ENCODE measurements around the gene BEST4.
"Not testable (repeated sequence)": the region's sequence is repeated elsewhere in the genome, so short reads cannot be mapped to it uniquely, and the experiment has no call there.

Gene BEST4

GRCh38 chr1:44801491-44802305 is 13.7 kb upstream of the BEST4 start:
- peak; percentile 82 for DNase-seq

GRCh38 chr1:44799770-44800584 is 12.0 kb upstream of the BEST4 start, which contains the start of gene PLK3:
Gene PLK3 (plus strand): TSS chr1:44800377. CDS start chr1:44800464, 87 bp downstream.
- peak; percentile 96 for DNase-seq

GRCh38 chr1:44798481-44799365 is 10.8 kb upstream of the BEST4 start:
- DNase-seq = no peak

- not testable (repeated sequence) for DNase-seq
Observed at GRCh38 chr1:44797886-44798285, 9.9 kb upstream of the BEST4 start.

- no peak for DNase-seq
Observed at GRCh38 chr1:44792736-44793502, 4.9 kb upstream of the BEST4 start.

GRCh38 chr1:44790968-44791801 is 3.2 kb upstream of the BEST4 start:
- DNase-seq = no peak

GRCh38 chr1:44787506-44787905 is 464 bp downstream of the BEST4 start:
- DNase-seq = no peak

- no peak for DNase-seq
Observed at GRCh38 chr1:44786841-44787426, 1.0 kb downstream of the BEST4 start.

GRCh38 chr1:44786138-44786840 is 1.7 kb downstream of the BEST4 start:
- no peak for DNase-seq

- DNase-seq = no peak
Observed at GRCh38 chr1:44785501-44786137, 2.4 kb downstream of the BEST4 start.

- DNase-seq = no peak
Observed at GRCh38 chr1:44785029-44785380, 3.0 kb downstream of the BEST4 start.

- DNase-seq = no peak
Observed at GRCh38 chr1:44784094-44785028, 3.6 kb downstream of the BEST4 start.

GRCh38 chr1:44783697-44784093 is 4.3 kb downstream of the BEST4 start:
- DNase-seq = no peak

GRCh38 chr1:44780583-44781121 is 7.3 kb downstream of the BEST4 start:
- no peak for DNase-seq

GRCh38 chr1:44778705-44779576 is 9.0 kb downstream of the BEST4 start:
- no peak for DNase-seq

- no peak for DNase-seq
Observed at GRCh38 chr1:44777969-44778635, 9.9 kb downstream of the BEST4 start.

- DNase-seq = no peak
Observed at GRCh38 chr1:44777547-44777946, 10.4 kb downstream of the BEST4 start.
